ENCODE results near the gene ZFHX2. TPM values are rescaled to one million over a fixed set of nuclear protein-coding genes. Genes with fewer than 3 reads are reported as not detected.

ZFHX2 gene
- total RNA-seq, 4 donors from 2014 or later = 0.19 to 0.49 (median 0.27) TPM

GRCh38 chr14:23547924-23548323 is 3.6 kb downstream of the ZFHX2 start:
- WGBS, 2 donors = 82 to 84% methylated on average over 2 of the region's 2 CpGs
- DNase-seq (ENCODE audit: low spot score in 2 of 2) = no peak
- no peak overlapping the region for H3K4me3 ChIP-seq (ENCODE audit: low read depth, poor library complexity, severe bottlenecking)
- intact Hi-C loops (cut with DNase I; ENCODE audit: low total_unique reads) = no loop called here
- no peak for TF ChIP-seq CTCF (IDR thresholded peaks at IDR 0.05)
- no peak for TF ChIP-seq POLR2A (IDR thresholded peaks at IDR 0.05)

GRCh38 chr14:23546450-23547035 is 5.0 kb downstream of the ZFHX2 start:
- TF ChIP-seq POLR2A (IDR thresholded peaks at IDR 0.05) (no peak), CTCF (IDR thresholded peaks at IDR 0.05) (no peak)
- intact Hi-C loops (cut with DNase I; ENCODE audit: low total_unique reads) = no loop called here
- H3K4me3 ChIP-seq (ENCODE audit: low read depth, poor library complexity, severe bottlenecking) = no peak overlapping the region
- 83 to 84% methylated on average over 10 of the region's 10 CpGs for WGBS, 2 donors
- no peak for DNase-seq (ENCODE audit: low spot score in 2 of 2)

- intact Hi-C loops (cut with DNase I; ENCODE audit: low total_unique reads) = no loop called here
- no peak overlapping the region for H3K4me3 ChIP-seq (ENCODE audit: low read depth, poor library complexity, severe bottlenecking)
- no peak for DNase-seq (ENCODE audit: low spot score in 2 of 2)
- 83 to 86% methylated on average over 4 of the region's 4 CpGs for WGBS, 2 donors
- TF ChIP-seq POLR2A (IDR thresholded peaks at IDR 0.05) = no peak
- TF ChIP-seq CTCF (IDR thresholded peaks at IDR 0.05) = no peak
Measured at GRCh38 chr14:23545740-23546365, 5.7 kb downstream of the ZFHX2 start.

- TF ChIP-seq POLR2A (IDR thresholded peaks at IDR 0.05) = no peak
- TF ChIP-seq CTCF (IDR thresholded peaks at IDR 0.05) = no peak
- no peak overlapping the region for H3K4me3 ChIP-seq (ENCODE audit: low read depth, poor library complexity, severe bottlenecking)
- intact Hi-C loops (cut with DNase I; ENCODE audit: low total_unique reads) = no loop called here
- 48 to 49% methylated on average over 25 of the region's 25 CpGs for WGBS, 2 donors
- DNase-seq (ENCODE audit: low spot score in 2 of 2) = no peak
Measured at GRCh38 chr14:23544511-23545447, 6.8 kb downstream of the ZFHX2 start.

- no peak overlapping the region for H3K4me3 ChIP-seq (ENCODE audit: low read depth, poor library complexity, severe bottlenecking)
- intact Hi-C loops (cut with DNase I; ENCODE audit: low total_unique reads) = no loop called here
- WGBS, 2 donors = 92% methylated on average over 5 of the region's 5 CpGs
- no peak for DNase-seq (ENCODE audit: low spot score in 2 of 2)
- no peak for TF ChIP-seq CTCF (IDR thresholded peaks at IDR 0.05)
- TF ChIP-seq POLR2A (IDR thresholded peaks at IDR 0.05) = no peak
Measured at GRCh38 chr14:23543403-23543802, 8.2 kb downstream of the ZFHX2 start.
